A673 (cell line): ENCODE data around the gene PTGIS. TPM values are rescaled to one million over a fixed set of nuclear protein-coding genes. Genes with fewer than 3 reads are reported as not detected.

Source experiments
- BruUV-seq: library from RNA; stranded (reverse); fragments of 400-500 nt; replicated peaks from 2 replicates; lab custom pipeline; 2021; lab: Mats Ljungman, UMichigan
- CTCF ChIA-PET: fragments of 300-600 bp; sonication (Branson Sonifier 250); formaldehyde crosslinking; loops from one replicate; lab custom pipeline; 2022; ENCODE audit warnings: antibody characterized with exemption; lab: Charles Lee
- POLR2A ChIA-PET: fragments of 300-600 bp; sonication (Branson Sonifier 250); formaldehyde crosslinking; loops from one replicate; lab custom pipeline; 2022; ENCODE audit warnings: antibody characterized with exemption; ENCODE audit not compliant: low non-redundant PET; lab: Charles Lee
- DNase-seq: peaks from one replicate; pipeline ENCODE4 v3.0.0-alpha.2; 2015; ENCODE audit warnings: low spot score
- H3K27ac ChIP-seq: fragments of 200-600 bp; sonication (generic); 2 replicates; pipeline ENCODE4 v1.5.1; 2016; ENCODE audit warnings: mixed run types, low read depth, mild to moderate bottlenecking, mixed read lengths, antibody characterized with exemption, low read length; ENCODE audit not compliant: poor library complexity, severe bottlenecking
- H3K27me3 ChIP-seq: fragments of 200-600 bp; sonication (generic); replicated peaks from 2 replicates; pipeline ENCODE4 v1.6.1; 2017; ENCODE audit warnings: mixed run types, low read depth, mild to moderate bottlenecking, mixed read lengths, antibody characterized with exemption, low read length; ENCODE audit not compliant: insufficient read depth, poor library complexity
- H3K36me3 ChIP-seq: fragments of 200-600 bp; sonication (generic); 2 replicates; pipeline ENCODE4 v1.6.1; 2016; ENCODE audit warnings: mixed run types, mild to moderate bottlenecking, mixed read lengths, antibody characterized with exemption, low read length; ENCODE audit not compliant: insufficient read depth, poor library complexity, severe bottlenecking
- H3K4me1 ChIP-seq: fragments of 200-600 bp; sonication (generic); 2 replicates; pipeline ENCODE4 v1.6.1; 2017; ENCODE audit warnings: mixed run types, mild to moderate bottlenecking, mixed read lengths, antibody characterized with exemption, low read length; ENCODE audit not compliant: insufficient read depth, poor library complexity, severe bottlenecking
- H3K4me3 ChIP-seq: fragments of 200-600 bp; sonication (generic); 2 replicates; pipeline ENCODE4 v1.5.1; 2016; ENCODE audit warnings: low read depth, mixed run types, mild to moderate bottlenecking, mixed read lengths, low read length; ENCODE audit not compliant: poor library complexity, severe bottlenecking
- H3K9me3 ChIP-seq: fragments of 200-600 bp; sonication (generic); 2 replicates; pipeline ENCODE4 v1.6.1; 2016; ENCODE audit warnings: mixed run types, low read depth, mild to moderate bottlenecking, mixed read lengths, antibody characterized with exemption, low read length; ENCODE audit not compliant: poor library complexity, severe bottlenecking
- CTCF ChIP-seq: fragments of 300-800, 200-600 bp; sonication (generic); conservative IDR thresholded peaks from 2 replicates; pipeline ENCODE4 v1.5.1; 2017; ENCODE audit warnings: low read depth, mild to moderate bottlenecking, antibody characterized with exemption, low read length, moderate library complexity, mixed read lengths
- EZH2 ChIP-seq: fragments of 200-600 bp; sonication (generic); IDR thresholded peaks from 2 replicates; pipeline ENCODE4 v1.6.1; 2017; ENCODE audit warnings: borderline replicate concordance, low read depth, mild to moderate bottlenecking, mixed read lengths, antibody characterized with exemption, low read length; ENCODE audit not compliant: poor library complexity, severe bottlenecking
- intact Hi-C: fragments of 100-400 bp; cut with micrococcal nuclease; formaldehyde crosslinking; loops from one replicate; pipeline ENCODE4 v1.10.0; 2022; ENCODE audit not compliant: unreplicated experiment
- total RNA-seq: library from RNA; stranded (reverse); gene quantifications from 2 replicates; pipeline ENCODE4 v1.2.3, GENCODE V29; 2021

The PTGIS gene
- total RNA-seq, 1 experiment from 2014 or later, result not detected

GRCh38 chr20:49519212-49519712 is 48.7 kb downstream of the PTGIS start:
- ChIA-PET CTCF (no interaction called here), POLR2A (no interaction called here)
- no peak overlapping the region for H3K4me3 ChIP-seq
- no peaks in the 10 kb centered on the region for H3K9me3 ChIP-seq
- H3K27ac ChIP-seq, result no peak overlapping the region
- no peaks in the 10 kb centered on the region for H3K36me3 ChIP-seq
- no peaks in the 10 kb centered on the region for H3K4me1 ChIP-seq
- no TSS peak for BruUV-seq
- no peak for DNase-seq
- peaks cover 29% of the 10 kb centered on the region for H3K27me3 ChIP-seq
- intact Hi-C loops, result no loop called here
- TF ChIP-seq EZH2 (no peak), CTCF (no peak)

- DNase-seq, result no peak
- Histone ChIP-seq H3K27ac (no peak overlapping the region), H3K36me3 (no peaks in the 10 kb centered on the region), H3K4me1 (no peaks in the 10 kb centered on the region), H3K9me3 (no peaks in the 10 kb centered on the region), H3K27me3 (peaks cover 29% of the 10 kb centered on the region), H3K4me3 (no peak overlapping the region)
- ChIA-PET POLR2A (no interaction called here), CTCF (no interaction called here)
- BruUV-seq, result no TSS peak
- TF ChIP-seq EZH2, result no peak
- no peak for TF ChIP-seq CTCF
- intact Hi-C loops, result no loop called here
These were observed 49.4 kb downstream of the PTGIS start for GRCh38 chr20:49518576-49518975.

- H3K36me3 ChIP-seq, result no peaks in the 10 kb centered on the region
- no peak for DNase-seq
- no peaks in the 10 kb centered on the region for H3K9me3 ChIP-seq
- CTCF ChIA-PET, result no interaction called here
- H3K4me1 ChIP-seq, result no peaks in the 10 kb centered on the region
- TF ChIP-seq CTCF (no peak), EZH2 (no peak)
- POLR2A ChIA-PET, result no interaction called here
- H3K4me3 ChIP-seq, result no peak overlapping the region
- H3K27ac ChIP-seq, result no peak overlapping the region
- intact Hi-C loops, result no loop called here
- BruUV-seq, result no TSS peak
- peaks cover 29% of the 10 kb centered on the region for H3K27me3 ChIP-seq
These were observed 50.2 kb downstream of the PTGIS start for GRCh38 chr20:49517805-49518100.
